ENCODE measurements around the gene MAPKBP1. TPM values are rescaled to one million over a fixed set of nuclear protein-coding genes. Genes with fewer than 3 reads are reported as not detected.
A peak's percentile ranks its signal among the peaks of the same experiment; 100 is the strongest.
"Not testable (repeated sequence)": the region's sequence is repeated elsewhere in the genome, so short reads cannot be mapped to it uniquely, and the experiment has no call there.

The MAPKBP1 gene, protein sequence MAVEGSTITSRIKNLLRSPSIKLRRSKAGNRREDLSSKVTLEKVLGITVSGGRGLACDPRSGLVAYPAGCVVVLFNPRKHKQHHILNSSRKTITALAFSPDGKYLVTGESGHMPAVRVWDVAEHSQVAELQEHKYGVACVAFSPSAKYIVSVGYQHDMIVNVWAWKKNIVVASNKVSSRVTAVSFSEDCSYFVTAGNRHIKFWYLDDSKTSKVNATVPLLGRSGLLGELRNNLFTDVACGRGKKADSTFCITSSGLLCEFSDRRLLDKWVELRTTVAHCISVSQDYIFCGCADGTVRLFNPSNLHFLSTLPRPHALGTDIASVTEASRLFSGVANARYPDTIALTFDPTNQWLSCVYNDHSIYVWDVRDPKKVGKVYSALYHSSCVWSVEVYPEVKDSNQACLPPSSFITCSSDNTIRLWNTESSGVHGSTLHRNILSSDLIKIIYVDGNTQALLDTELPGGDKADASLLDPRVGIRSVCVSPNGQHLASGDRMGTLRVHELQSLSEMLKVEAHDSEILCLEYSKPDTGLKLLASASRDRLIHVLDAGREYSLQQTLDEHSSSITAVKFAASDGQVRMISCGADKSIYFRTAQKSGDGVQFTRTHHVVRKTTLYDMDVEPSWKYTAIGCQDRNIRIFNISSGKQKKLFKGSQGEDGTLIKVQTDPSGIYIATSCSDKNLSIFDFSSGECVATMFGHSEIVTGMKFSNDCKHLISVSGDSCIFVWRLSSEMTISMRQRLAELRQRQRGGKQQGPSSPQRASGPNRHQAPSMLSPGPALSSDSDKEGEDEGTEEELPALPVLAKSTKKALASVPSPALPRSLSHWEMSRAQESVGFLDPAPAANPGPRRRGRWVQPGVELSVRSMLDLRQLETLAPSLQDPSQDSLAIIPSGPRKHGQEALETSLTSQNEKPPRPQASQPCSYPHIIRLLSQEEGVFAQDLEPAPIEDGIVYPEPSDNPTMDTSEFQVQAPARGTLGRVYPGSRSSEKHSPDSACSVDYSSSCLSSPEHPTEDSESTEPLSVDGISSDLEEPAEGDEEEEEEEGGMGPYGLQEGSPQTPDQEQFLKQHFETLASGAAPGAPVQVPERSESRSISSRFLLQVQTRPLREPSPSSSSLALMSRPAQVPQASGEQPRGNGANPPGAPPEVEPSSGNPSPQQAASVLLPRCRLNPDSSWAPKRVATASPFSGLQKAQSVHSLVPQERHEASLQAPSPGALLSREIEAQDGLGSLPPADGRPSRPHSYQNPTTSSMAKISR (N-terminal part only)
- 10 to 100 TPM; 16.7 to 26.3 TPM for total RNA-seq
- 19.1 TPM for polyA plus RNA-seq (2013, experiment 1 of 2)
- polyA plus RNA-seq (2013, experiment 2 of 2): 15.9 TPM
- long read RNA-seq, experiment 1, partial matches to known transcripts: 0 of 5 reads
- long read RNA-seq, experiment 1, other reads (novel, unspliced or antisense): 5 of 5 reads
- long read RNA-seq, experiment 2, full-length matches to known transcripts: 1 of 16 reads
- long read RNA-seq, experiment 2, partial matches to known transcripts: 9 of 16 reads
- long read RNA-seq, experiment 2, other reads (novel, unspliced or antisense): 6 of 16 reads
- long read RNA-seq, experiment 3, partial matches to known transcripts: 1 of 5 reads
- long read RNA-seq, experiment 3, other reads (novel, unspliced or antisense): 4 of 5 reads
- long read RNA-seq, experiment 4: 0 reads

- peak within 1 kb of the TSS; percentile 69 for H3K4me3 Mint-ChIP-seq
Observed at GRCh38 chr15:41774062-41774881, at the start of gene MAPKBP1. Gene MAPKBP1 (plus strand): TSS chr15:41774484. CDS start chr15:41775276, 792 bp downstream.

GRCh38 chr15:41727143-41727542 lies 47.1 kb upstream of the MAPKBP1 start:
- Histone ChIP-seq H3K4me1 (ENCODE audit: control insufficient read depth, insufficient read depth, low read length) (peaks cover 3% of the 10 kb centered on the region), H3K9me3 (ENCODE audit: control insufficient read depth, low read length) (no peaks in the 10 kb centered on the region), H3K9ac (ENCODE audit: extremely low read depth, low read length, poor library complexity, severe bottlenecking) (no peak overlapping the region), H3K36me3 (ENCODE audit: control insufficient read depth, insufficient read depth, low read length) (peaks cover 44% of the 10 kb centered on the region), H3K27ac (ENCODE audit: low read depth, low read length) (no peak overlapping the region), H3K4me3 (ENCODE audit: low read length) (no peak overlapping the region), H3K27me3 (ENCODE audit: control insufficient read depth, insufficient read depth, low read length, poor library complexity, severe bottlenecking) (no peaks in the 10 kb centered on the region)
- no peak for DNase-seq
- H3K36me3 Mint-ChIP-seq (ENCODE audit: low read depth): peaks cover 18% of the 10 kb centered on the region
- TF ChIP-seq, protein P1, sequence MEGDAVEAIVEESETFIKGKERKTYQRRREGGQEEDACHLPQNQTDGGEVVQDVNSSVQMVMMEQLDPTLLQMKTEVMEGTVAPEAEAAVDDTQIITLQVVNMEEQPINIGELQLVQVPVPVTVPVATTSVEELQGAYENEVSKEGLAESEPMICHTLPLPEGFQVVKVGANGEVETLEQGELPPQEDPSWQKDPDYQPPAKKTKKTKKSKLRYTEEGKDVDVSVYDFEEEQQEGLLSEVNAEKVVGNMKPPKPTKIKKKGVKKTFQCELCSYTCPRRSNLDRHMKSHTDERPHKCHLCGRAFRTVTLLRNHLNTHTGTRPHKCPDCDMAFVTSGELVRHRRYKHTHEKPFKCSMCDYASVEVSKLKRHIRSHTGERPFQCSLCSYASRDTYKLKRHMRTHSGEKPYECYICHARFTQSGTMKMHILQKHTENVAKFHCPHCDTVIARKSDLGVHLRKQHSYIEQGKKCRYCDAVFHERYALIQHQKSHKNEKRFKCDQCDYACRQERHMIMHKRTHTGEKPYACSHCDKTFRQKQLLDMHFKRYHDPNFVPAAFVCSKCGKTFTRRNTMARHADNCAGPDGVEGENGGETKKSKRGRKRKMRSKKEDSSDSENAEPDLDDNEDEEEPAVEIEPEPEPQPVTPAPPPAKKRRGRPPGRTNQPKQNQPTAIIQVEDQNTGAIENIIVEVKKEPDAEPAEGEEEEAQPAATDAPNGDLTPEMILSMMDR (conservative IDR thresholded peaks at IDR 0.05): no peak
- no peak overlapping the region for H3K27ac Mint-ChIP-seq
- peaks cover 6% of the 10 kb centered on the region for H3K4me1 Mint-ChIP-seq
- H3K4me3 Mint-ChIP-seq: no peak overlapping the region
- H3K27me3 Mint-ChIP-seq (ENCODE audit: insufficient read depth): no peaks in the 10 kb centered on the region
- WGBS, 2 experiments (ENCODE audit: insufficient coverage in 1 of 2, insufficient read length in 1 of 2): 96% methylated on average over 3 of the region's 3 CpGs; no CpG with 5 or more reads in 1 of the 2 experiments
- no peaks in the 10 kb centered on the region for H3K9me3 Mint-ChIP-seq

More at GRCh38 chr15:41774062-41774881, at the start of gene MAPKBP1:
- Histone ChIP-seq H3K27ac (ENCODE audit: low read depth, low read length) (peak within 1 kb of the TSS; percentile 80), H3K4me1 (ENCODE audit: control insufficient read depth, insufficient read depth, low read length) (peaks cover 8% of the 10 kb centered on the region), H3K9ac (ENCODE audit: extremely low read depth, low read length, poor library complexity, severe bottlenecking) (peak within 1 kb of the TSS; percentile 59), H3K9me3 (ENCODE audit: control insufficient read depth, low read length) (no peaks in the 10 kb centered on the region), H3K4me3 (ENCODE audit: low read length) (peak within 1 kb of the TSS; percentile 82), H3K36me3 (ENCODE audit: control insufficient read depth, insufficient read depth, low read length) (peaks cover 18% of the 10 kb centered on the region), H3K27me3 (ENCODE audit: control insufficient read depth, insufficient read depth, low read length, poor library complexity, severe bottlenecking) (no peaks in the 10 kb centered on the region)
- H3K27me3 Mint-ChIP-seq (ENCODE audit: insufficient read depth): no peaks in the 10 kb centered on the region
- 0 to 1% methylated on average over 17 to 62 of the region's 62 CpGs for WGBS, 2 experiments (ENCODE audit: insufficient coverage in 1 of 2, insufficient read length in 1 of 2)
- TF ChIP-seq, protein P1 (conservative IDR thresholded peaks at IDR 0.05): peak; percentile 90
- H3K27ac Mint-ChIP-seq: peak within 1 kb of the TSS; percentile 89
- H3K9me3 Mint-ChIP-seq: no peaks in the 10 kb centered on the region
- peaks cover 7% of the 10 kb centered on the region for H3K36me3 Mint-ChIP-seq (ENCODE audit: low read depth)
- peaks cover 31% of the 10 kb centered on the region for H3K4me1 Mint-ChIP-seq
- DNase-seq: peak; percentile 99

- H3K4me1 ChIP-seq (ENCODE audit: control insufficient read depth, insufficient read depth, low read length); H3K9me3 ChIP-seq (ENCODE audit: control insufficient read depth, low read length); H3K27ac ChIP-seq (ENCODE audit: low read depth, low read length); H3K9ac ChIP-seq (ENCODE audit: extremely low read depth, low read length, poor library complexity, severe bottlenecking); H3K27me3 Mint-ChIP-seq (ENCODE audit: insufficient read depth); H3K4me3 Mint-ChIP-seq; DNase-seq; H3K27me3 ChIP-seq (ENCODE audit: control insufficient read depth, insufficient read depth, low read length, poor library complexity, severe bottlenecking); H3K27ac Mint-ChIP-seq; H3K4me3 ChIP-seq (ENCODE audit: low read length); H3K4me1 Mint-ChIP-seq; H3K9me3 Mint-ChIP-seq: not testable (repeated sequence)
- H3K36me3 ChIP-seq (ENCODE audit: control insufficient read depth, insufficient read depth, low read length): peaks cover 44% of the 10 kb centered on the region
- WGBS, 2 experiments (ENCODE audit: insufficient coverage in 1 of 2, insufficient read length in 1 of 2): 92 to 94% methylated on average over 10 to 11 of the region's 11 CpGs
- H3K36me3 Mint-ChIP-seq (ENCODE audit: low read depth): peaks cover 20% of the 10 kb centered on the region
Observed at GRCh38 chr15:41728061-41728460, 46.2 kb upstream of the MAPKBP1 start.
